HG03342 (cell line): ENCODE results near the gene CHCHD4.
"Not testable (repeated sequence)": the region's sequence is repeated elsewhere in the genome, so short reads cannot be mapped to it uniquely, and the experiment has no call there.

Experiments used
- ATAC-seq: cut with Tn5 transposase; IDR thresholded peaks from one replicate; pipeline ENCODE4 v1.9.1; 2021; ENCODE audit warnings: mild to moderate bottlenecking, moderate library complexity; ENCODE audit not compliant: unreplicated experiment

Gene CHCHD4

DNA sequence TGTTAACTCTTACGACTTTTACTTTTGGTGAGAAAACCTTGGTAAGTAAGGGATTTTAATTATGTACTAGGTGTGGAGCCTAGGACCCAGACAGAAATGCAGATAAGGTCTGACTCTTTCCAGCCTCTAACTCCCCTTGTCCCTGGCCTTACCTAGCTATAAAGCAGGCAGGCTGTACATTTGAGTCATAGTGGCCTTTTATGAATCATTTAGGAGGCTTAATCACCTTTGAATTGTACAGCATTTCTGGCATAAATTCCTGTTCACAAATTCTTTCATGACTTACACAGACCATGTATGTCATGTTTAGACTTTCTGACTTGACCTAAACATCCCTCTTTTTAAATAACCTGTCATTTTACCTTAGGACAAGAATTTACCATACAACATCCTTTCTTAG lies 47.4 kb downstream of the CHCHD4 start:
- ATAC-seq = no peak

DNA sequence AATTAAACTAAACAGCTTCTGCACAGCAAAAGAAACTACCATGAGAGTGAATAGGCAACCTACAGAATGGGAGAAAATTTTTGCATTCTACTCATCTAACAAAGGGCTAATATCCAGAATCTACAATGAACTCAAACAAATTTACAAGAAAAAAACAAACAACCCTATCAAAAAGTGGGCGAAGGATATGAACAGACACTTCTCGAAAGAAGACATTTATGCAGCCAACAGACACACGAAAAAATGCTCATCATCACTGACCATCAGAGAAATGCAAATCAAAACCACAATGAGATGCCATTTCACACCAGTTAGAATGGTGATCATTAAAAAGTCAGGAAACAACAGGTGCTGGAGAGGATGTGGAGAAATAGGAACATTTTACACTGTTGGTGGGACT lies 49.4 kb downstream of the CHCHD4 start:
- not testable (repeated sequence) for ATAC-seq

DNA sequence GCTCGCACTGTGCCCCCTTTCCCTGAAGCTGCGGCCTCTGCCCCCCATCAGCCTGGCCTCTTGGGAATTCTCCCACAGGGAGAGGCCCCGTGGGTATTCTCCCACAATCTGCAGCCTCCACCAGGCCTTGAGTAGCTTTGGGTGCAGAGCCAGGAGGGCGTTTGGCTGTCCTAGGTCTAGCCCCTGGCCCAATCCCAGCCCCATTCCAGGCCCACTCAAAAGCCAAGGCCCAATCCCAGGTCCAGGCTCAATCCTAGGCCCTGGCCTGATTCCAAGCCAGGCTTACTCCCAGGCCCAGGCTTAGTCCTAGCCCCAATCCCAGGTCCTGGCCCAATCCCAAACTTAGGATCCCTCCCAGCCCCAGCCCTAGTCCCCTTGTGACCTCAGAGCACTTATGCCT lies 59.8 kb downstream of the CHCHD4 start:
- ATAC-seq = no peak

DNA sequence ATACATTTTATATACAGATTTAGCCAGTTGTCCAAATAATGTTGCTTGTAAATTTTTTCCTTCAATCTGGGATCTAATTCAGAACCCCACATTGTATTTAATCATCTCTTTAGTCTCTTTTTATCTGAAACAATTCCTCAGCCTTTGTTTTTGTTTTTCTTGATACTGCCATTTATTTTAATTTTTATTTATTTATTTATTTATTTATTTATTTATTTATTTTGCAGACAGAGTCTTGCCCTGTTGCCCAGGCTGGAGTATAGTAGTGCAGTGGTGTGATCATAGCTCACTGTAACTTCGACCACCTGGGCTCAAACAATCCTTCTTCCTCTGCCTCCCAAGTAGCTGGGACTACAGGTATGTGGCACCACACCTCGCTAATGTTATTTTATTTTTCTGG lies 61.5 kb downstream of the CHCHD4 start:
- ATAC-seq = no peak
